Psoas muscle (tissue), 8 donors: ENCODE measurements around the gene ACKR3. TPM values are rescaled to one million over a fixed set of nuclear protein-coding genes. Genes with fewer than 3 reads are reported as not detected.
A peak's percentile ranks its signal among the peaks of the same experiment; 100 is the strongest.

ENCODE experiments used
- ATAC-seq, 4 donors: fragments of 200-7000 bp; cut with Tn5 transposase; one replicate each; pipeline ENCODE4 v1.9.1; 2020; ENCODE audit warnings: moderate library complexity in 3 of 4, mild to moderate bottlenecking in 2 of 4
- DNase-seq, 2 donors: peaks; one replicate each; pipeline ENCODE4 v3.0.0-alpha.2; 2020
- H3K27ac ChIP-seq: fragments of 200-600 bp; one replicate; pipeline ENCODE4 v1.8.0; 2022
- H3K27me3 ChIP-seq, 3 donors: fragments of 200-600 bp in 1 of 3; one replicate each; pipeline versions ENCODE4 v1.6.1 to v1.8.0; 2013 to 2022; ENCODE audit warnings: low read length in 2 of 3, mild to moderate bottlenecking in 2 of 3, moderate library complexity in 1 of 3; ENCODE audit not compliant: insufficient read depth in 3 of 3
- H3K36me3 ChIP-seq, 2 donors: fragments of 200-600 bp in 1 of 2; one replicate each; pipeline versions ENCODE4 v1.6.1 to v1.8.0; 2013 to 2022; ENCODE audit warnings: low read depth in 1 of 2, mild to moderate bottlenecking in 1 of 2, moderate library complexity in 1 of 2; ENCODE audit not compliant: insufficient read depth in 1 of 2
- H3K4me1 ChIP-seq: fragments of 200-600 bp; one replicate; pipeline ENCODE4 v1.8.0; 2022
- H3K4me3 ChIP-seq: fragments of 200-600 bp; one replicate; pipeline ENCODE4 v1.8.0; 2022; ENCODE audit warnings: mild to moderate bottlenecking
- H3K9me3 ChIP-seq: fragments of 200-600 bp; one replicate; pipeline ENCODE4 v1.8.0; 2022
- CTCF ChIP-seq: fragments of 200-600 bp; IDR thresholded peaks from one replicate; pipeline ENCODE4 v1.8.0; 2022; ENCODE audit warnings: antibody characterized with exemption
- WGBS, 3 donors: extraction: QIAGEN DNeasy Blood & Tissue Kit; methylation state at CpG; one replicate each; pipeline versions ENCODE4 v1.1.6 to v1.1.7; 2013; 5-methylcytosine and 5-hydroxymethylcytosine counted together
- intact Hi-C, 2 donors: fragments of 100-400 bp; cut with DNase I; formaldehyde crosslinking; loops; one replicate each; pipeline versions ENCODE4 v1.11.0 to v1.14.2; 2022
- long read RNA-seq, 2 donors: library from polyadenylated mRNA; unstranded; transcript quantifications; one replicate each; pipeline ENCODE4 v2.0.0, GENCODE V29; 2021
- polyA plus RNA-seq, 3 donors: library from polyadenylated mRNA; stranded (reverse); fragments of 200-250 nt; gene quantifications; one replicate each; pipeline ENCODE4 v1.2.3, GENCODE V29; 2013
- total RNA-seq, 4 donors: library from RNA; stranded (reverse); fragmentation: NEBNext Ultra II Directional in 2 of 4; extraction: Animal tissue kit (Norgen Biotek cat#: 25700) in 2 of 4; gene quantifications; one replicate each; pipeline versions ENCODE4 v1.2.1 to v1.2.4, GENCODE V29; 2021 to 2023
- donor health status: healthy with polysubstance abuse.
- donor health status: DM: no; HTN: no; CAD: no; lungs with moderate emphysema.
- donor health status: Bipolar disorder and iron deficiency.
- donor health status: healthy.
- donor health status: DM: yes; HTN: yes; CAD: no.
- donor health status: DM: no; HTN: no; CAD: no.
- donor health status: DM: no; HTN: no; CAD: no.
- donor health status: DM: yes; HTN: yes; CAD: no.

Gene ACKR3
- total RNA-seq = 10 to 100 TPM in 3 of 4 donors, 1 to 10 TPM in 1; 7.8 to 23.2 (median 13.7) TPM
- polyA plus RNA-seq = 10 to 100 TPM; 14.7 to 25.3 (median 20.4) TPM
- long read RNA-seq, donor 1, partial matches to known transcripts = 0 of 3 reads
- long read RNA-seq, donor 1, other reads (novel, unspliced or antisense) = 0 of 3 reads
- long read RNA-seq, donor 2, transcript ACKR3-201 (2 exons, 2,203 nt) = major isoform, 18 of 25 reads
- long read RNA-seq, donor 2, partial matches to known transcripts = 2 of 25 reads
- long read RNA-seq, donor 2, other reads (novel, unspliced or antisense) = 2 of 25 reads

GRCh38 chr2:236569573-236569973 lies at the start of gene ACKR3:
ACKR3 (plus strand) TSS chr2:236569825; CDS start chr2:236580466, 10,641 bp downstream.
- DNase-seq (peak; percentile 72 to 87), ATAC-seq (peak; percentile 78 to 84 (median 79))
- Histone ChIP-seq H3K9me3 (no peaks in the 10 kb centered on the region), H3K27me3 (no peaks in the 10 kb centered on the region), H3K36me3 (no peaks in the 10 kb centered on the region), H3K27ac (peak within 1 kb of the TSS; percentile 79), H3K4me3 (peak within 1 kb of the TSS; percentile 65), H3K4me1 (peaks cover 39% of the 10 kb centered on the region)
- WGBS, 3 donors = 1 to 2% (median 1%) methylated on average over 10 of the region's 10 CpGs
- peak; percentile 23 for TF ChIP-seq CTCF
- intact Hi-C loops = loop anchor here (2.0 to 5.0 kb wide), 3 partner anchors 57 to 217 kb away; no protein-coding TSS in a partner anchor

DNA sequence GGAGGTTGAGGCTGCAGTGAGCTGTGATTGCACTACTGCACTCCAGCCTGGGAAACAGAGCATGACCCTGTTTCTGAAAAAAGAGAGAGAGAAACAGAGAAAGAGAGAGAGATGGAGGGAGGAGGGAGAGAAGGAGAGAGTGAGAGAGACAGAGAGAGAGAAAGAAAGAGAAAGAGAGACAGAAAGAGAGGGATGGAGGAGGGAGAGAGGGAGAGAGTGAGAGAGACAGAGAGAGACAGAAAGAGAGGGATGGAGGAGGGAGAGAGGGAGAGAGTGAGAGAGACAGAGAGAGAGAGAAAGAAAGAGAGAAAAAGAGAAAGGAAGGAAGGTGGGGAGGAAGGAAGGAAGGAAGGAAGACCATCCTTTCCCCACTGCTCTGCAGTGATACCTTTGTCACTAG lies 48.1 kb upstream of the ACKR3 start:
- Histone ChIP-seq H3K36me3 (no peaks in the 10 kb centered on the region), H3K4me3 (no peak overlapping the region), H3K4me1 (no peaks in the 10 kb centered on the region), H3K27me3 (peaks cover 0 to 3% (median 0%) of the 10 kb centered on the region in 3 donors), H3K27ac (no peak overlapping the region), H3K9me3 (no peaks in the 10 kb centered on the region)
- no peak for DNase-seq
- no peak for ATAC-seq
- intact Hi-C loops = no loop called here
- no peak for TF ChIP-seq CTCF

- DNase-seq (no peak), ATAC-seq (no peak)
- Histone ChIP-seq H3K9me3 (no peaks in the 10 kb centered on the region), H3K36me3 (no peaks in the 10 kb centered on the region), H3K4me1 (no peaks in the 10 kb centered on the region), H3K4me3 (no peak overlapping the region), H3K27ac (no peak overlapping the region), H3K27me3 (peaks cover 0 to 3% (median 0%) of the 10 kb centered on the region in 3 donors)
- no peak for TF ChIP-seq CTCF
- intact Hi-C loops = no loop called here
Observed at GRCh38 chr2:236523249-236523648, 46.4 kb upstream of the ACKR3 start.

- TF ChIP-seq CTCF = no peak
- 85 to 91% (median 87%) methylated on average over 8 of the region's 8 CpGs for WGBS, 3 donors
- ATAC-seq = no peak
- H3K4me3 ChIP-seq = no peak overlapping the region
- peaks cover 0 to 3% (median 0%) of the 10 kb centered on the region in 3 donors for H3K27me3 ChIP-seq
- no peak for DNase-seq
- intact Hi-C loops = no loop called here
- H3K4me1 ChIP-seq = no peaks in the 10 kb centered on the region
- no peaks in the 10 kb centered on the region for H3K9me3 ChIP-seq
- H3K27ac ChIP-seq = no peak overlapping the region
- H3K36me3 ChIP-seq = no peaks in the 10 kb centered on the region
Observed at GRCh38 chr2:236525411-236525997, 44.1 kb upstream of the ACKR3 start.
